GM12878 (cell line): ENCODE data around the gene PSMB9. TPM values are rescaled to one million over a fixed set of nuclear protein-coding genes. Genes with fewer than 3 reads are reported as not detected.

Experiments used
- ATAC-seq: fragments of 200-7000 bp; cut with Tn5 transposase; 3 replicates; pipeline ENCODE4 v1.9.1; 2020; ENCODE audit warnings: mild to moderate bottlenecking, moderate library complexity
- BruUV-seq: library from RNA; stranded (reverse); fragments of 400-500 nt; replicated peaks from 2 replicates; lab custom pipeline; 2021; lab: Mats Ljungman, UMichigan
- CTCF ChIA-PET: fragments of 300-600 bp; sonication (Branson Sonifier 250); formaldehyde crosslinking; extraction: SDS; loops from one replicate; lab custom pipeline; 2021; ENCODE audit warnings: inconsistent platforms; lab: Yijun Ruan, JAX
- POLR2A ChIA-PET: fragments of 350-600 bp; formaldehyde crosslinking; extraction: SDS; loops from one replicate; lab custom pipeline; 2021; ENCODE audit warnings: inconsistent platforms; lab: Charles Lee
- RAD21 ChIA-PET: fragments of 300-600 bp; sonication (Branson Sonifier 250); formaldehyde crosslinking; loops from one replicate; lab custom pipeline; 2023; ENCODE audit warnings: antibody characterized with exemption; ENCODE audit not compliant: unreplicated experiment; lab: Charles Lee
- SMC1A ChIA-PET: fragments of 300-600 bp; sonication (Branson Sonifier 250); formaldehyde crosslinking; loops from one replicate; lab custom pipeline; 2023; ENCODE audit not compliant: unreplicated experiment, uncharacterized antibody; lab: Charles Lee
- DNase-seq: peaks from one replicate; pipeline ENCODE4 v3.0.0-alpha.2; 2011; ENCODE audit warnings: low read depth, low spot score
- FAIRE-seq: peaks from 3 replicates; lab custom pipeline; 2011; peaks lifted over from hg19 to GRCh38; lab: Jason Lieb, UNC
- H2AFZ ChIP-seq: 2 replicates; pipeline ENCODE4 v1.6.0; 2011; ENCODE audit warnings: low read depth, low read length, control low read depth; ENCODE audit not compliant: control insufficient read depth
- H3K27ac ChIP-seq: 2 replicates; pipeline ENCODE4 v1.5.1; 2011; ENCODE audit warnings: control low read depth; ENCODE audit not compliant: control insufficient read depth, insufficient read depth
- H3K27me3 ChIP-seq, 2 experiments: replicated peaks in 1 of 2; 2 replicates each; pipeline versions ENCODE4 v1.6.0 to v1.6.1; 2011; ENCODE audit warnings: low read length in 1 of 2; ENCODE audit not compliant: control insufficient read depth in 2 of 2, insufficient read depth in 2 of 2
- H3K36me3 ChIP-seq, 2 experiments: 2 replicates each; pipeline ENCODE4 v1.5.1; 2011; ENCODE audit warnings: low read length in 1 of 2; ENCODE audit not compliant: control insufficient read depth in 2 of 2, insufficient read depth in 2 of 2
- H3K4me1 ChIP-seq: 2 replicates; pipeline ENCODE4 v1.6.1; 2011; ENCODE audit warnings: mild to moderate bottlenecking, low read length, moderate library complexity, mixed read lengths; ENCODE audit not compliant: control insufficient read depth, insufficient read depth
- H3K4me2 ChIP-seq: 2 replicates; pipeline ENCODE4 v1.6.0; 2011; ENCODE audit warnings: control low read depth; ENCODE audit not compliant: control insufficient read depth, insufficient read depth
- H3K4me3 ChIP-seq: fragments of 200-600 bp; sonication (generic); 2 replicates; pipeline ENCODE4 v1.5.1; 2016
- H3K79me2 ChIP-seq: 2 replicates; pipeline ENCODE4 v1.6.0; 2011; ENCODE audit warnings: low read length; ENCODE audit not compliant: control insufficient read depth, insufficient read depth
- H3K9ac ChIP-seq: 2 replicates; pipeline ENCODE4 v1.8.0; 2011; ENCODE audit warnings: low read length, control low read depth, mixed read lengths; ENCODE audit not compliant: control insufficient read depth, insufficient read depth
- H3K9me3 ChIP-seq: replicated peaks from 3 replicates; pipeline ENCODE4 v1.5.1; 2011; ENCODE audit warnings: mild to moderate bottlenecking, low read length; ENCODE audit not compliant: control insufficient read depth, insufficient read depth
- H4K20me1 ChIP-seq: 2 replicates; pipeline ENCODE4 v1.6.0; 2011; ENCODE audit not compliant: control insufficient read depth, insufficient read depth
- CBX3 ChIP-seq: fragments of 200-600 bp; sonication (generic); IDR thresholded peaks from 2 replicates; pipeline ENCODE4 v1.6.1; 2016; ENCODE audit warnings: low read depth, borderline replicate concordance
- CEBPB ChIP-seq, 2 experiments: fragments of 150-350 bp in 1 of 2; IDR thresholded peaks; 2 replicates each; pipeline ENCODE4 v1.6.1; 2012 to 2014; ENCODE audit warnings: low read depth in 2 of 2, low read length in 2 of 2, borderline replicate concordance in 1 of 2, inconsistent platforms in 1 of 2
- EED ChIP-seq: sonication (generic); IDR thresholded peaks from 2 replicates; pipeline ENCODE4 v1.6.1; 2016; ENCODE audit warnings: antibody characterized with exemption, low read depth
- EZH2 ChIP-seq: IDR thresholded peaks from 2 replicates; pipeline ENCODE4 v1.6.1; 2012; ENCODE audit warnings: low read depth, mild to moderate bottlenecking, control low read depth, inconsistent platforms, low read length, borderline replicate concordance; ENCODE audit not compliant: control insufficient read depth
- HCFC1 ChIP-seq: fragments of 150-350 bp; IDR thresholded peaks from 2 replicates; pipeline ENCODE4 v1.6.1; 2014; ENCODE audit warnings: low read length
- HSF1 ChIP-seq: fragments of 150-350 bp; IDR thresholded peaks from 2 replicates; pipeline ENCODE4 v1.6.1; 2014; ENCODE audit warnings: mild to moderate bottlenecking, low read depth, low read length
- JUND ChIP-seq: IDR thresholded peaks from 2 replicates; pipeline ENCODE4 v1.6.1; 2012; ENCODE audit warnings: low read depth, mild to moderate bottlenecking, low read length, improper control_type of control experiment, moderate library complexity
- MEF2A ChIP-seq: IDR thresholded peaks from 2 replicates; pipeline ENCODE4 v1.6.1; 2011; ENCODE audit warnings: low read depth, mild to moderate bottlenecking, low read length, moderate library complexity; ENCODE audit not compliant: insufficient read depth
- MEF2B ChIP-seq: fragments of 450-650 bp; IDR thresholded peaks from 2 replicates; pipeline ENCODE4 v1.6.1; 2018; ENCODE audit warnings: mild to moderate bottlenecking, moderate library complexity; ENCODE audit not compliant: partially characterized antibody, poor library complexity, severe bottlenecking
- MTA2 ChIP-seq: fragments of 450-650 bp; IDR thresholded peaks from 2 replicates; pipeline ENCODE4 v1.6.1; 2016; ENCODE audit warnings: low read depth, mild to moderate bottlenecking, moderate library complexity
- MXI1 ChIP-seq: fragments of 150-350 bp; IDR thresholded peaks from 2 replicates; pipeline ENCODE4 v1.6.1; 2011; ENCODE audit warnings: low read depth, mild to moderate bottlenecking, inconsistent platforms, low read length, improper control_type of control experiment
- NR2C2 ChIP-seq: IDR thresholded peaks from 2 replicates; pipeline ENCODE4 v1.6.1; 2011; ENCODE audit warnings: borderline replicate concordance, low read depth; ENCODE audit not compliant: control insufficient read depth, insufficient read length
- SKIL ChIP-seq: fragments of 450-650 bp; IDR thresholded peaks from 2 replicates; pipeline ENCODE4 v1.6.1; 2017; ENCODE audit warnings: mild to moderate bottlenecking, low read depth, inconsistent platforms; ENCODE audit not compliant: poor library complexity, severe bottlenecking
- SMAD1 ChIP-seq: fragments of 450-650 bp; IDR thresholded peaks from 2 replicates; pipeline ENCODE4 v1.6.1; 2018; ENCODE audit warnings: mild to moderate bottlenecking, low read depth; ENCODE audit not compliant: partially characterized antibody
- STAT3 ChIP-seq: IDR thresholded peaks from 2 replicates; pipeline ENCODE4 v1.6.1; 2011; ENCODE audit warnings: low read depth, low read length, improper control_type of control experiment
- TARDBP ChIP-seq: IDR thresholded peaks from 2 replicates; pipeline ENCODE4 v1.6.1; 2016; ENCODE audit warnings: borderline replicate concordance
- USF2 ChIP-seq: IDR thresholded peaks from 2 replicates; pipeline ENCODE4 v1.6.1; 2011; ENCODE audit warnings: low read depth, low read length, improper control_type of control experiment, borderline replicate concordance
- ZNF24 ChIP-seq: fragments of 450-650 bp; IDR thresholded peaks from 2 replicates; pipeline ENCODE4 v1.6.1; 2017; ENCODE audit warnings: antibody characterized with exemption, mild to moderate bottlenecking
- ZSCAN29 ChIP-seq: fragments of 450-650 bp; IDR thresholded peaks from 2 replicates; pipeline ENCODE4 v1.6.1; 2017; ENCODE audit warnings: mild to moderate bottlenecking, moderate library complexity
- WGBS: methylation state at CpG from one replicate; pipeline ENCODE4 v1.1.6; 2016; ENCODE audit warnings: low lambda C conversion rate; ENCODE audit not compliant: insufficient replicate concordance, insufficient coverage; ENCODE audit errors: missing lambda C conversion rate; 5-methylcytosine and 5-hydroxymethylcytosine counted together
- in situ Hi-C: fragments of 300-500 bp; cut with MboI; formaldehyde crosslinking; loops from 9 replicates; pipeline ENCODE4 v1.14.3; 2018; ENCODE audit warnings: mixed read lengths
- intact Hi-C: fragments of 100-400 bp; cut with micrococcal nuclease; formaldehyde crosslinking; loops from one replicate; pipeline ENCODE4 v1.14.2; 2022; ENCODE audit not compliant: unreplicated experiment
- polyA plus RNA-seq, 11 experiments: library from polyadenylated mRNA; depleted of rRNA in 4 of 11; unstranded in 6 of 11; stranded (reverse) in 5 of 11; fragments of >200 nt; fragmentation: Nextera tagmentation in 4 of 11; fragmentation: Illumina TruSeq in 1 of 11; extraction: Ambion mirVana in 4 of 11; extraction: Trizol in 1 of 11; gene quantifications; 1 replicate in 1 of 11; 2 replicates in 10 of 11; pipeline versions ENCODE4 v1.2.1 to v1.2.3, GENCODE V29; 2011 to 2016; ENCODE audit warnings: inconsistent platforms in 2 of 11, missing spikeins in 2 of 11, low read depth in 1 of 11
- total RNA-seq, 4 experiments: library from RNA; depleted of rRNA in 3 of 4; stranded (reverse); fragments of >200 nt in 3 of 4; fragmentation: Illumina TruSeq in 1 of 4; extraction: Trizol in 1 of 4; gene quantifications; 2 replicates each; pipeline versions ENCODE4 v1.2.1 to v1.2.3, GENCODE V29; 2013 to 2021

The PSMB9 gene
- total and polyA plus RNA-seq, 10 of the 15 experiments (the other 5 are each of a cell fraction or from before 2014, with no cell fraction given), result 167 to 517 (median 275) TPM

GRCh38 chr6:32815996-32816395 is 38.0 kb upstream of the PSMB9 start:
- ChIA-PET RAD21 (interaction anchor here (1.8 kb wide), 1 partner anchor 38 kb away, joined by 4 read pairs; the partner anchor contains the start of gene PSMB9), SMC1A (interaction anchor here (1.6 kb wide), 1 partner anchor 22 kb away, joined by 3 read pairs; no protein-coding TSS in a partner anchor), POLR2A (interaction anchor here (3.0 kb wide), 1 partner anchor 29 kb away, joined by 10 read pairs; no protein-coding TSS in a partner anchor), CTCF (interaction anchor here (0.6 kb wide), 1 partner anchor 52 kb away, joined by 3 read pairs; no protein-coding TSS in a partner anchor)
- Histone ChIP-seq H3K36me3 (peaks cover 1 to 9% of the 10 kb centered on the region in 2 experiments; a peak in 3 of 4 replicates), H3K79me2 (peaks cover 22% of the 10 kb centered on the region), H2AFZ (no peak overlapping the region; the same call in 1 of the 2 replicates), H3K27ac (peak overlapping the region; percentile 98), H3K9me3 (no peaks in the 10 kb centered on the region), H3K9ac (peak overlapping the region; percentile 89), H4K20me1 (no peaks in the 10 kb centered on the region), H3K4me2 (peak overlapping the region; percentile 98), H3K4me1 (peaks cover 31% of the 10 kb centered on the region), H3K27me3 (no peaks in the 10 kb centered on the region), H3K4me3 (peak overlapping the region; percentile 73)
- DNase-seq, result peak; percentile 61
- WGBS, result 0% methylated on average over 2 of the region's 2 CpGs
- ATAC-seq, result peak; percentile 87
- peak; percentile 65 for FAIRE-seq
- in situ Hi-C loops (no loop called here), intact Hi-C loops (no loop called here)
- TSS peak; percentile 57 for BruUV-seq
- TF ChIP-seq CEBPB (IDR thresholded peaks at IDR 0.05; ENCODE audit: borderline replicate concordance in 1 of 2, low read depth in 2 of 2, low read length in 2 of 2) (0 out of 4 replicates have a peak, but pooled peaks of 1 of the 2 experiments have one; percentile 14), USF2 (no peak), HSF1 (no peak), ZSCAN29 (no peak), MEF2B (peak; percentile 19), MXI1 (no peak; the same call in 1 of the 2 replicates), JUND (no peak), TARDBP (no peak), MEF2A (0 out of 2 replicates have a peak, but pooled peaks have one; percentile 38), SKIL (no peak), CBX3 (no peak), SMAD1 (no peak), ZNF24 (no peak), EED (no peak), MTA2 (peak; percentile 95), EZH2 (no peak), STAT3 (no peak), NR2C2 (no peak), HCFC1 (no peak)
